Measurements from ENCODE around the gene CST7.

GRCh38 chr20:24917056-24917455, 32.0 kb upstream of the CST7 start:
- TF ChIP-seq CTCF (IDR thresholded peaks at IDR 0.05) (no peak), POLR2A (IDR thresholded peaks at IDR 0.05) (no peak)

Data from right lobe of liver (tissue), 4 donors.